A549 (cell line): ENCODE data around the gene PLCB4. TPM values are rescaled to one million over a fixed set of nuclear protein-coding genes. Genes with fewer than 3 reads are reported as not detected.
A peak's percentile ranks its signal among the peaks of the same experiment; 100 is the strongest.

Experiments used
- CBX2 ChIP-seq: fragments of 200-600 bp; sonication (generic); IDR thresholded peaks from 2 replicates; pipeline ENCODE4 v1.6.1; 2016; ENCODE audit warnings: low read depth, mild to moderate bottlenecking, borderline replicate concordance
- CEBPB ChIP-seq, 2 experiments: fragments of >200 bp in 1 of 2; sonication (Bioruptor Twin) in 1 of 2; formaldehyde crosslinking in 1 of 2; IDR thresholded peaks; 2 replicates each; pipeline ENCODE4 v1.6.1; 2012 to 2016
- CHD2 ChIP-seq: fragments of 150-350 bp; IDR thresholded peaks from 2 replicates; pipeline ENCODE4 v1.6.1; 2014; ENCODE audit warnings: low read length; ENCODE audit not compliant: partially characterized antibody
- ELK1 ChIP-seq: fragments of 150-350 bp; IDR thresholded peaks from 2 replicates; pipeline ENCODE4 v1.6.1; 2014; ENCODE audit warnings: low read depth, mild to moderate bottlenecking, low read length
- EP300 ChIP-seq, 2 experiments: fragments of >200 bp; sonication (Bioruptor Twin); formaldehyde crosslinking; IDR thresholded peaks; 2 replicates in 1 of 2; 3 replicates in 1 of 2; pipeline ENCODE4 v1.6.1; 2016 to 2017
- ESRRA ChIP-seq: fragments of 150-350 bp; IDR thresholded peaks from 2 replicates; pipeline ENCODE4 v1.6.1; 2014; ENCODE audit warnings: mild to moderate bottlenecking, low read length, borderline replicate concordance
- FOSL2 ChIP-seq, 2 experiments: fragments of 450-650 bp in 1 of 2; fragments of >200 bp in 1 of 2; sonication (Bioruptor Twin) in 1 of 2; formaldehyde crosslinking; IDR thresholded peaks; 2 replicates each; pipeline versions ENCODE4 v1.5.0 to v1.6.1; 2016 to 2020; ENCODE audit warnings: mild to moderate bottlenecking in 1 of 2, moderate library complexity in 1 of 2
- FOXS1 ChIP-seq: fragments of 250-450 bp; sonication (Bioruptor Pico); IDR thresholded peaks from 2 replicates; pipeline ENCODE4 v1.5.0; 2020; ENCODE audit warnings: mild to moderate bottlenecking, moderate library complexity
- GATA3 ChIP-seq: IDR thresholded peaks from 2 replicates; pipeline ENCODE4 v1.6.1; 2012; ENCODE audit warnings: borderline replicate concordance
- HDAC2 ChIP-seq: fragments of 200-600 bp; sonication (generic); IDR thresholded peaks from 2 replicates; pipeline ENCODE4 v1.6.1; 2016
- HEYL ChIP-seq: fragments of 250-450 bp; sonication (Bioruptor Pico); IDR thresholded peaks from 2 replicates; pipeline ENCODE4 v1.8.0; 2021; ENCODE audit warnings: mild to moderate bottlenecking, moderate library complexity
- HOXB5 ChIP-seq: fragments of 250-450 bp; sonication (Bioruptor Pico); IDR thresholded peaks from 2 replicates; pipeline ENCODE4 v1.5.0; 2020; ENCODE audit warnings: mild to moderate bottlenecking, moderate library complexity
- JUN ChIP-seq, 2 experiments: fragments of >200 bp; sonication (Bioruptor Twin); formaldehyde crosslinking; IDR thresholded peaks; 2 replicates in 1 of 2; 3 replicates in 1 of 2; pipeline ENCODE4 v1.6.1; 2016 to 2017
- JUNB ChIP-seq: fragments of >200 bp; sonication (Bioruptor Twin); formaldehyde crosslinking; IDR thresholded peaks from 2 replicates; pipeline ENCODE4 v1.6.1; 2016
- KDM5A ChIP-seq: fragments of 200-600 bp; sonication (generic); IDR thresholded peaks from 2 replicates; pipeline ENCODE4 v1.6.1; 2016; ENCODE audit warnings: antibody characterized with exemption, mild to moderate bottlenecking
- MAZ ChIP-seq: fragments of 150-350 bp; IDR thresholded peaks from 2 replicates; pipeline ENCODE4 v1.6.1; 2014; ENCODE audit warnings: antibody characterized with exemption, low read depth, low read length, borderline replicate concordance
- NR3C1 ChIP-seq: fragments of >200 bp; sonication (Bioruptor Twin); formaldehyde crosslinking; IDR thresholded peaks from 3 replicates; pipeline ENCODE4 v1.6.1; 2017
- PBX3 ChIP-seq: IDR thresholded peaks from 2 replicates; pipeline ENCODE4 v1.6.1; 2012
- PHF8 ChIP-seq: fragments of 200-600 bp; sonication (generic); IDR thresholded peaks from 2 replicates; pipeline ENCODE4 v1.6.1; 2016; ENCODE audit warnings: low read depth, mild to moderate bottlenecking, antibody characterized with exemption, moderate library complexity, borderline replicate concordance
- POLR2A ChIP-seq: IDR thresholded peaks from 2 replicates; pipeline ENCODE4 v1.6.1; 2012; ENCODE audit warnings: mild to moderate bottlenecking, low read length
- POLR2AphosphoS2 ChIP-seq: conservative IDR thresholded peaks from 2 replicates; pipeline ENCODE4 v1.6.1; 2012; ENCODE audit warnings: low read length, improper control_type of control experiment, inconsistent platforms
- RARB ChIP-seq: fragments of 250-450 bp; sonication (Bioruptor Pico); IDR thresholded peaks from 2 replicates; pipeline ENCODE4 v1.8.0; 2021; ENCODE audit warnings: mild to moderate bottlenecking, moderate library complexity
- RFX5 ChIP-seq: fragments of 450-650 bp; IDR thresholded peaks from 2 replicates; pipeline ENCODE4 v1.7.1; 2014; ENCODE audit warnings: antibody characterized with exemption, mild to moderate bottlenecking, moderate library complexity
- RNF2 ChIP-seq: fragments of 200-600 bp; sonication (generic); IDR thresholded peaks from 2 replicates; pipeline ENCODE4 v1.6.1; 2016; ENCODE audit warnings: low read depth, mild to moderate bottlenecking, antibody characterized with exemption, moderate library complexity, borderline replicate concordance
- SMC3 ChIP-seq: fragments of >200 bp; sonication (Bioruptor Twin); formaldehyde crosslinking; IDR thresholded peaks from 3 replicates; pipeline ENCODE4 v1.6.1; 2018; ENCODE audit warnings: inconsistent platforms
- TFCP2L1 ChIP-seq: fragments of 250-450 bp; sonication (Bioruptor Pico); IDR thresholded peaks from 2 replicates; pipeline ENCODE4 v1.5.0; 2021; ENCODE audit warnings: mild to moderate bottlenecking
- ZFP36 ChIP-seq: fragments of 450-650 bp; IDR thresholded peaks from 2 replicates; pipeline ENCODE4 v1.6.1; 2014; ENCODE audit warnings: borderline replicate concordance; ENCODE audit not compliant: partially characterized antibody
- ZSCAN20 ChIP-seq: fragments of 250-450 bp; sonication (Bioruptor Pico); IDR thresholded peaks from 2 replicates; pipeline ENCODE4 v1.8.0; 2022; ENCODE audit warnings: mild to moderate bottlenecking, moderate library complexity
- polyA plus RNA-seq, 4 experiments: library from polyadenylated mRNA; depleted of rRNA in 3 of 4; stranded (reverse); fragments of >200 nt; fragmentation: RNase III in 1 of 4; extraction: RNeasy Plus Mini Kit Qiagen cat#74134 plus additional on column Dnase treatment in 1 of 4; gene quantifications; 2 replicates in 3 of 4; 3 replicates in 1 of 4; pipeline ENCODE4 v1.2.3, GENCODE V29; 2011 to 2017
- TF ChIP-seq, protein P1 (sequence below): fragments of 250-450 bp; sonication (Bioruptor Pico); IDR thresholded peaks from 2 replicates; pipeline ENCODE4 v1.5.0; 2020; ENCODE audit warnings: low read depth, mild to moderate bottlenecking, moderate library complexity
- TF ChIP-seq, protein P2 (sequence below): fragments of >200 bp; sonication (Bioruptor Twin); formaldehyde crosslinking; IDR thresholded peaks from 3 replicates; pipeline ENCODE4 v1.5.1; 2016
- TF ChIP-seq, protein P3 (sequence below): IDR thresholded peaks from 2 replicates; pipeline ENCODE4 v1.6.1; 2012
- TF ChIP-seq, protein P4 (sequence below): fragments of >200 bp; sonication (Bioruptor Twin); formaldehyde crosslinking; IDR thresholded peaks from 3 replicates; pipeline ENCODE4 v1.6.1; 2016

Gene PLCB4
- polyA plus RNA-seq, 2 of the 4 experiments (the other 2 are of a cell fraction): 17.1 to 32.1 TPM

- TF ChIP-seq ELK1: no peak
- TF ChIP-seq FOXS1 (CRISPR knock-in tag): no peak
- no peak for TF ChIP-seq KDM5A
- TF ChIP-seq, protein P1, sequence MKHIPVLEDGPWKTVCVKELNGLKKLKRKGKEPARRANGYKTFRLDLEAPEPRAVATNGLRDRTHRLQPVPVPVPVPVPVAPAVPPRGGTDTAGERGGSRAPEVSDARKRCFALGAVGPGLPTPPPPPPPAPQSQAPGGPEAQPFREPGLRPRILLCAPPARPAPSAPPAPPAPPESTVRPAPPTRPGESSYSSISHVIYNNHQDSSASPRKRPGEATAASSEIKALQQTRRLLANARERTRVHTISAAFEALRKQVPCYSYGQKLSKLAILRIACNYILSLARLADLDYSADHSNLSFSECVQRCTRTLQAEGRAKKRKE (CRISPR knock-in tag): no peak
- TF ChIP-seq CEBPB (IDR thresholded peaks at IDR 0.05): peak in 1 of 2 experiments; percentile 70; a peak in 2 of 4 replicates
- TF ChIP-seq ZSCAN20 (CRISPR knock-in tag): no peak
- TF ChIP-seq POLR2AphosphoS2: no peak
- 0 out of 3 replicates have a peak, but pooled peaks have one; percentile 16 for TF ChIP-seq SMC3
- TF ChIP-seq PBX3: no peak
- TF ChIP-seq CBX2: no peak
- TF ChIP-seq HDAC2: no peak
- peak; percentile 57 for TF ChIP-seq FOSL2 (IDR thresholded peaks at IDR 0.05)
- TF ChIP-seq FOSL2 (CRISPR knock-in tag; IDR thresholded peaks at IDR 0.05): peak; percentile 86
- TF ChIP-seq TFCP2L1 (CRISPR knock-in tag): no peak
- TF ChIP-seq RARB (CRISPR knock-in tag): no peak
- no peak for TF ChIP-seq NR3C1
- TF ChIP-seq HOXB5 (CRISPR knock-in tag): no peak
- TF ChIP-seq, protein P2, sequence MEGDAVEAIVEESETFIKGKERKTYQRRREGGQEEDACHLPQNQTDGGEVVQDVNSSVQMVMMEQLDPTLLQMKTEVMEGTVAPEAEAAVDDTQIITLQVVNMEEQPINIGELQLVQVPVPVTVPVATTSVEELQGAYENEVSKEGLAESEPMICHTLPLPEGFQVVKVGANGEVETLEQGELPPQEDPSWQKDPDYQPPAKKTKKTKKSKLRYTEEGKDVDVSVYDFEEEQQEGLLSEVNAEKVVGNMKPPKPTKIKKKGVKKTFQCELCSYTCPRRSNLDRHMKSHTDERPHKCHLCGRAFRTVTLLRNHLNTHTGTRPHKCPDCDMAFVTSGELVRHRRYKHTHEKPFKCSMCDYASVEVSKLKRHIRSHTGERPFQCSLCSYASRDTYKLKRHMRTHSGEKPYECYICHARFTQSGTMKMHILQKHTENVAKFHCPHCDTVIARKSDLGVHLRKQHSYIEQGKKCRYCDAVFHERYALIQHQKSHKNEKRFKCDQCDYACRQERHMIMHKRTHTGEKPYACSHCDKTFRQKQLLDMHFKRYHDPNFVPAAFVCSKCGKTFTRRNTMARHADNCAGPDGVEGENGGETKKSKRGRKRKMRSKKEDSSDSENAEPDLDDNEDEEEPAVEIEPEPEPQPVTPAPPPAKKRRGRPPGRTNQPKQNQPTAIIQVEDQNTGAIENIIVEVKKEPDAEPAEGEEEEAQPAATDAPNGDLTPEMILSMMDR: no peak
- TF ChIP-seq POLR2A: no peak
- TF ChIP-seq ZFP36: no peak
- no peak for TF ChIP-seq ESRRA
- TF ChIP-seq RFX5: no peak
- no peak for TF ChIP-seq RNF2
- TF ChIP-seq MAZ: no peak
- TF ChIP-seq CHD2: no peak
- peak; percentile 51 for TF ChIP-seq JUNB
- no peak for TF ChIP-seq HEYL (CRISPR knock-in tag)
- TF ChIP-seq, protein P3, sequence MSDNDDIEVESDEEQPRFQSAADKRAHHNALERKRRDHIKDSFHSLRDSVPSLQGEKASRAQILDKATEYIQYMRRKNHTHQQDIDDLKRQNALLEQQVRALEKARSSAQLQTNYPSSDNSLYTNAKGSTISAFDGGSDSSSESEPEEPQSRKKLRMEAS: no peak; the same call in 1 of the 2 replicates
- no peak for TF ChIP-seq PHF8
- peak; percentile 63; the same call in 1 of the 2 replicates for TF ChIP-seq GATA3
- TF ChIP-seq, protein P4, sequence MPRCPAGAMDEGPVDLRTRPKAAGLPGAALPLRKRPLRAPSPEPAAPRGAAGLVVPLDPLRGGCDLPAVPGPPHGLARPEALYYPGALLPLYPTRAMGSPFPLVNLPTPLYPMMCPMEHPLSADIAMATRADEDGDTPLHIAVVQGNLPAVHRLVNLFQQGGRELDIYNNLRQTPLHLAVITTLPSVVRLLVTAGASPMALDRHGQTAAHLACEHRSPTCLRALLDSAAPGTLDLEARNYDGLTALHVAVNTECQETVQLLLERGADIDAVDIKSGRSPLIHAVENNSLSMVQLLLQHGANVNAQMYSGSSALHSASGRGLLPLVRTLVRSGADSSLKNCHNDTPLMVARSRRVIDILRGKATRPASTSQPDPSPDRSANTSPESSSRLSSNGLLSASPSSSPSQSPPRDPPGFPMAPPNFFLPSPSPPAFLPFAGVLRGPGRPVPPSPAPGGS: no peak
- no peak for TF ChIP-seq EP300 (IDR thresholded peaks at IDR 0.05)
- TF ChIP-seq JUN (IDR thresholded peaks at IDR 0.05): no peak; a peak in 1 of 5 replicates
Measured at GRCh38 chr20:9035126-9035525, 33.8 kb upstream of the PLCB4 start (continued).
